CD4-positive, alpha-beta T cell treated with Interleukin-21 for 1 hour (primary cell): ENCODE results near the gene FNDC1.

Experiments used
- DNase-seq: peaks from one replicate; pipeline ENCODE4 v3.0.0-alpha.2; 2020

The FNDC1 gene

GRCh38 chr6:159212525-159213280, 43.5 kb downstream of the FNDC1 start:
- no peak for DNase-seq

- no peak for DNase-seq
These were observed 44.2 kb downstream of the FNDC1 start for GRCh38 chr6:159213405-159213804.

GRCh38 chr6:159214281-159214680, 45.1 kb downstream of the FNDC1 start:
- no peak for DNase-seq

GRCh38 chr6:159217595-159218275, 48.5 kb downstream of the FNDC1 start:
- no peak for DNase-seq

DNA sequence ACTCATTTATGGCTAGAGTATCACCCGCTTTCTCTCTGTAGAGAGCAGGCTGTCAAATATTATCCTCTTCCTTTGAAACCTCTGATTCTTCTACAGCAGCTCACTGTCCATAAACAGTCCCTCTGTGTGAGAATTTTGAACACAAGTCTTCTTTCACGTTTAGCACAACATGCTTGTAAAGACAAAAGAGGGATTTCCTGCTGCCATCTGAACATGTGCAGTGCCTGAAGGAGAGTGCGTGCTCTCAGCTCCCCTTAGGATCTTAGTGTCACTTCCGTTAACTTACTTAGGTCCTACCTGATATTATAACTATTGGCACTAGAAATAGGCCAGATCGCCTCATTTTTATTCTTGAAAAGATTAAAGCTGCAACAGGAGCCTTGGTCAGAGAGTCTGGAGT, 50.9 kb downstream of the FNDC1 start:
- no peak for DNase-seq

GRCh38 chr6:159221486-159222170, 52.4 kb downstream of the FNDC1 start:
- no peak for DNase-seq

- DNase-seq: no peak
These were observed 55.3 kb downstream of the FNDC1 start for GRCh38 chr6:159224452-159224851.

DNA sequence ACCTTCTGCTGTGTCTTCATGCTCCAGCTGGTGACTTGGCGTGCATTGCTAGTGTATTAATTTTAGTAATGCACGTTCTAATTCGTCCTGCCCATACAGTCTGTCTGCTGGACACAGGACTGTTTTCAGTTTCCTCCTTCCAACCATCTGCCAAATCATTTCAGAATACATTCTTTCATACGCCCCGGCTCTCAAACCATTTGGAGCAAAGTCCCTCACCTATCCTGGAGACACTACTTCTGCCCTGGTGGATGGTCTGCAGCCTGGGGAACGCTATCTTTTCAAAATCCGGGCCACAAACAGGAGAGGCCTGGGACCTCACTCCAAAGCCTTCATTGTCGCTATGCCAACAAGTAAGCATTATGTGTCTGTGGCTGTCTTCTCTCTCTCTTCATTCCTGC, 60.5 kb downstream of the FNDC1 start:
- no peak for DNase-seq

- DNase-seq: no peak
These were observed 63.0 kb downstream of the FNDC1 start for GRCh38 chr6:159232106-159232645.

DNA sequence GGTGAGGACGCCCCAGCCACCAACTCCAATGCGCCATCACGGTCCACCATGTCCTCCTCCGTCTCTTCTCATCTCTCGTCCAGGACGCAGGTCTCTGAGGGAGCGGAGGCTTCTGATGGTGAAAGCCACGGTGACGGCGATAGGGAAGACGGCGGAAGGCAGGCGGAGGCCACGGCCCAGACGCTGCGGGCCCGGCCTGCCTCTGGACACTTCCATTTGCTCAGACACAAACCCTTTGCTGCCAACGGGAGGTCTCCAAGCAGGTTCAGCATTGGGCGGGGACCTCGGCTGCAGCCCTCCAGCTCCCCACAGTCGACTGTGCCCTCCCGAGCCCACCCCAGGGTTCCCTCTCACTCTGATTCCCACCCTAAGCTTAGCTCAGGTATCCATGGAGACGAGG, 63.6 kb downstream of the FNDC1 start:
- no peak for DNase-seq

GRCh38 chr6:159233365-159234101, 64.3 kb downstream of the FNDC1 start:
- no peak for DNase-seq

GRCh38 chr6:159234102-159234553, 64.9 kb downstream of the FNDC1 start:
- no peak for DNase-seq

- no peak for DNase-seq
These were observed 69.8 kb downstream of the FNDC1 start for GRCh38 chr6:159238920-159239558.

DNA sequence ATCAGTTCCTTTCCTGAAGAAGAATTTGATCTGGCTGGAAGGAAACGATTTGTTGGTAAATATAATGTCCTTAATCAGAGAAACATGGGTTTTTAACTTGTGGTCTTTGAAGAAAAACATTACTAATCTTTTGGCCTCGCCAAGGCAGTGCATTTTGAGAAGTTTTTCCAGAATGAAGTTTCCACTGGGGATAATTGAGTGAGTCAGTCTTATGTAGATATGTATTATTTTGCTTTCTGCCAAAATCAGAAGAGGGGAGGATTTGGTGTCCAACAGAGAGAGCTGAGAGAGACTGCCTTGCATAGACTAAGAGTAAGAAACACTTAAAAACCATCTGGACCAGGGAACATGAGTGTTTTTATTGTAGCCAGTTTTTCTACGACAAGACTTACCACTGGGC, 79.9 kb downstream of the FNDC1 start:
- DNase-seq: no peak

DNA sequence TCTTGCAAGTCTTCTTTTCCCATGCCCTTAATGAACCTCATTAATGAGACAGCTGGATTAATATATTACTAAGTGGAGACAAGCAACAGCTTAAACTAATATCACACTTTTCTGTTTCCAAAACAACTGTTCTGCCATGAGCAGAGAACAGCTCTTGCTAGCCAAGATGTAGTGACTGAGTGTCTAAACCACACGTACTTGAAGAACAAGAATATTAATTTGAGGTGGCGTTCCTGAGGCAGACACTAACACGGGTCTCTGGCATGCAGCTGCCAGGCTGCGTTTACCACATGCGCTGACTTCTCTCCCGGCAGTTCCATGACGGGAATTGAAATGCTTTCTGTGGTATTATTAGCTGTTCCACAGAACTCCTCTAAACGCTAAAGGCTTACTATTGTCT, 80.6 kb downstream of the FNDC1 start:
- no peak for DNase-seq

DNA sequence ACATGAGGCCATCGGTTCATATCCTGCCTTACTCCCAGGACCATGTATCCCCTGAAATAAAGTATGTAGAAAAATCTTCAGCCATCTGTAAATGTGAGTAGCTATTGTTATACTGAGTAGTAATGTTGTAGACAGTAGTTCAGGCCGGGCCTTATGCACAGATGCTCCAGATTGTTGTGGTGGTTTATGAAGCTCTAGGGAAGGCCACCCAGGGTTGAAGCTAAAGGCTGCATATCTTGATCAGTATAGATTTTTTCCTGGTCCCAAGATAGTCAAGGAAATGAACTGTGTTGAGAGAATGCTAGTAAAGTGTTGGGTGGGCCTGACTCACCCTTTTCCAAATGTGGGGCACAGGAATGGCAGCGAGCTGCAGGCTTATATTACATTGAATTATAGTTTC, 81.4 kb downstream of the FNDC1 start:
- no peak for DNase-seq

GRCh38 chr6:159252955-159253508, 83.8 kb downstream of the FNDC1 start:
- peak; percentile 11 for DNase-seq

DNA sequence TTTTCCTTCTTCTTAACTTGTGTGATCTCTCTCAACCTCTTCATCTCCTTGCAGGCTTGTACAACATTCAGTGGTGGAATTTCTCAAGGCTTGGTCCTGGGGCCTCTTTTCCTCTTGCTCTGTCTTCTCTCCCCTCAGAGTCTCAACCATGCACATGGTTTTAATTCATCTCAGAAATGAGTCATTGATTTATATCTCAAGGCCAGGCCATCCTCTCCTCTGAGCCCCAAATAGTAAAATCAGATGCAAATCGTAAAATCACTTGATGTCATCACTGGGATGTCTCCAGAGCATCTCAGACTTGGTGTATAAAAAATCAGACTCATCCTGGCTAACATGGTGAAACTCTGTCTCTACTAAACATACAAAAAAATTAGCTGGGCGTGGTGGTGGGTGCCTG, 85.0 kb downstream of the FNDC1 start:
- DNase-seq: no peak

- DNase-seq: no peak
These were observed 86.3 kb downstream of the FNDC1 start for GRCh38 chr6:159255434-159255951.

DNA sequence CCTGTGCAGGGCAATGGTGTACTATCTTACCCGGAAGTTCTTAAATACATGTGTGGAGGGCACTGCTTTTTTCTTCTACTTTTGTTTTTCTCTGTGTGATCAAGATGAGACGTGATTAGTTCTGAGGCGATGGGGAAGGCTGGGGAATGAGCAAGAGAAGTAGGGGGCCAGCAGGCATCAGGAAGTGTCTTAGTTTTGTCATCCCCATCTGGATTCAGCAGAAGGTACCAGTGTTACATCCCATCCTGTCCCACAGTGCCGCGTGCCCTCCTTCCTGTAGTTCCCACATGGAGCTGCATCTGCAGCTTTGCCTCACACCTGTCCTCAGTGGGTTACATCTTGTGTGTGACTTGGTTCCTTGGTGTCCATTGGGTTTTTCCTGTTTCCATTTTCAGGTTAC, 86.9 kb downstream of the FNDC1 start:
- no peak for DNase-seq

GRCh38 chr6:159257846-159258245, 88.6 kb downstream of the FNDC1 start:
- no peak for DNase-seq
